ENCODE results near the gene MED9. TPM values are rescaled to one million over a fixed set of nuclear protein-coding genes. Genes with fewer than 3 reads are reported as not detected.
"Not testable (repeated sequence)": the region's sequence is repeated elsewhere in the genome, so short reads cannot be mapped to it uniquely, and the experiment has no call there.

Gene MED9, protein sequence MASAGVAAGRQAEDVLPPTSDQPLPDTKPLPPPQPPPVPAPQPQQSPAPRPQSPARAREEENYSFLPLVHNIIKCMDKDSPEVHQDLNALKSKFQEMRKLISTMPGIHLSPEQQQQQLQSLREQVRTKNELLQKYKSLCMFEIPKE
- total RNA-seq: 24.5 TPM

DNA sequence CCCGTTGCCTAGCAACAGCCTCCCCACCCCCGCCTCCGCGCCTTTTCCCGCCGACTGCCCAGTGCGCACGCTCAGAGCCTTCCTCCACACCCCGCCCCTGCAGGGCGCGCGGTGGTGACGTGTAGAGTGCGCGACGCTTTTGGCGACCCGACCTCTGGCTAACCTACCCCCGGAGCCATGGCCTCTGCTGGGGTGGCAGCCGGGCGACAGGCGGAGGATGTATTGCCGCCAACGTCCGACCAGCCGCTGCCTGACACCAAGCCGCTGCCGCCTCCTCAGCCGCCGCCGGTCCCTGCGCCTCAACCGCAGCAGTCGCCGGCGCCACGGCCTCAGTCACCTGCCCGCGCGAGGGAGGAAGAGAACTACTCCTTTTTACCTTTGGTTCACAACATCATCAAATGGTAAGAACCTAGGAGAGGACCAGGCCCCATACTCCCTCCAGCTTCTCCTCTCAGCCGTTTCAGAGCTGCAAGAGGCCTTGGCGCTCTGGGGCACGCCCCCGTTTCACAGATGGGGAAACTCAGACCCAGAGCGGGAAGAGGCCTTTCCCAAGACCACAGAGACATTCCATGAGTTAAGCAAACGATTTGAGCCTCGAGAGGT lies at the start of gene MED9:
MED9 (plus strand) TSS at position 136 of the 603 bp plus-strand sequence; CDS start at position 178, 42 bp downstream.
- peak; percentile 93 to 95 (median 95) for DNase-seq (ENCODE audit: low read depth in 2 of 3, low spot score in 2 of 3)

DNA sequence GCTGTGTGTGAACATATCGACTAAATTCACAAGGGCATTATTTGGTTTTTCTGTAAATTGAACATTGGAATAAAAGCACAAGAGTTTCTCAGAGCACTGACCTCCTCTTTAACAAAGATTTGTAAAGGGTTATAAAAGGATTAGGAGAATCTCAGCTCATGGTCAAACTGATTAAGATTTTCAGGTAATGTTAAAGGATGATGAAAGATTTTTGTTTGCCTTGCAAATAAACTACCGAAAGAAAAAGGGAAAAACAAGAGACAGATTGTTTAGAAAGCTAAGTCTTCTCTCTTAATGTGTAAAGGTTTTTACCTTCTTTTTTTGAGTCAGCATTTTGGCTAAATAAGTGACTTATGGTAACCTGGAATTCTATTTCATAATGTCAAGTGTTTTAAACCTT lies 47.6 kb upstream of the MED9 start:
- no peak for DNase-seq (ENCODE audit: low read depth in 2 of 3, low spot score in 2 of 3)

DNA sequence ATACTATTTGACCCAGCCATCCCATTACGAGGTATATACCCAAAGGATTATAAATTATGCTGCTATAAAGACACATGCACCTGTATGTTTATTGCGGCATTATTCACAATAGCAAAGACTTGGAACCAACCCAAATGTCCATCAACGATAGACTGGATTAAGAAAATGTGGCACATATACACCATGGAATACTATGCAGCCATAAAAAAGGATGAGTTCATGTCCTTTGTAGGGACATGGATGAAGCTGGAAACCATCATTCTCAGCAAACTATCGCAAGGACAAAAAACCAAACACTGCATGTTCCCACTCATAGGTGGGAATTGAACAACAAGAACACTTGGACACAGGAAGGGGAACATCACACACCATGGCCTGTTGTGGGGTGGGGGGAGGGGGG lies 45.9 kb upstream of the MED9 start:
- not testable (repeated sequence) for DNase-seq (ENCODE audit: low read depth in 2 of 3, low spot score in 2 of 3)

DNA sequence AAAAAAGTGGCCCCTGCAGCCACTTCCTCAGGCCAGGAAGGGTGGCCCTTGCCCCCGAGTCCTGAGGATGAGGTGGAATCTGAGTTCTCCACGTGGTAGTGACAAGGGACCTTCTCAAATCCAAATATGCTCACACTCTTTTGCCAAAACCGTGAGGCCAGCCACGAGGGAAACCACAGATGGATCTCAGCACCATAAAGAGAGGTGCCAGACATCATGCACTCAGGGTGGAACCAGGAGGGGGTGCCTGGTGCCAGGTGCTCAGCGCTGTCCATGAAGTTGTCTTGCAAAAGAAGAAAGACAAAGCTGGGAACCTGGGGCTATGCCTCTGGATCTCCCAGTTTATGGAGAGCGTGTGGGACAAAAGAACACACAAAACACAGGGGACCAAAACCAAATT lies 45.2 kb upstream of the MED9 start:
- DNase-seq (ENCODE audit: low read depth in 2 of 3, low spot score in 2 of 3): no peak

DNA sequence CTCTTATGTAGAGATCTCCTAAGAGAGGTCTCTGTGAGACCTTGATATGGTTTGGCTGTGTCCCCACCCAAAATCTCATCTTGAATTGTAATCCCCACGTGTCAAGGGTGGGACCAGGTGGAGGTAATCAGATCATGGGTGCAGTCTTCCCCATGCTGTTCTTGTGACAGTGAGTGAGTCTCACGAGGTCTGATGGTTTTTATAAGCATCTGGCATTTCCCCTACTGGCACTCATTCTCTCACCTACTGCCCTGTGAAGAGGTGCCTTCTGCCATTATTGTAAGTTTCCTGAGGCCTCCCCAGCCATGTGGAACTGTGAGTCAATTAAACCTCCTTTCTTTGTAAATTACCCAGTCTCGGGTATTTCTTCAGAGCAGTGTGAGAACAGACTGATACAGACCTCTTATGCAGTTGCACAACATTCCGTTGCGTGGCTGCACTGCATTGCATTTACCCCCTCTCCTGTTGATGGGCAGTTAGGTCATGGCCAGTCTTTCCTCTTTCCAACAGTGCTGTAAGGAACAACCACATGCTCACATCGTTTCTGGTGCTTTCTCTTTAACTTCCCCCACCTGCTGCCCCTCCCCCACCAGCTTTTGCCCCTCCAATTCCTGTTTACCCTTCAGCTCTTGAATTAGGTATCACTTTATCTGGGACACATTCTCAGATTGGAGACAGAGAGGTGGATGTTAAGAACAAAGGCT lies 43.6 kb upstream of the MED9 start:
- DNase-seq (ENCODE audit: low read depth in 2 of 3, low spot score in 2 of 3): no peak

DNA sequence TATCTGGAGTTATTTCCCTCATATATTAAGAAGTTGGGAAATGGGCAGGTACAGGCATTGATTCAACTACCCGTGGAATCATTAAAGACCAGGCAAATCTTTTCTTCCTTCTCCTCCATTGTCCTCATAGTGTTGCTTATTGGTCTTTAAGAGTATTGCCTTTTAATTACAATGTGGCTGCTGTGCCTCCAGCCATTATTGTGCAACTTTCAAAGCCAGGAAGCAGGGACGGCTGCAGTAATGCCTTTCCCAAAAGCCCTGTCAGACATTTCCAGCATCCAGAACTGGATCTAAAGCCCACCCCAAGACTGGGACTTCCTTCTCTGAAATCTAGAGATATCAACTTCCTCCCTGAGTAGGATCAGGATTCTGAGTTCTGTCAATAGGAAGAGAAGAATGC lies 42.3 kb upstream of the MED9 start:
- no peak for DNase-seq (ENCODE audit: low read depth in 2 of 3, low spot score in 2 of 3)

DNA sequence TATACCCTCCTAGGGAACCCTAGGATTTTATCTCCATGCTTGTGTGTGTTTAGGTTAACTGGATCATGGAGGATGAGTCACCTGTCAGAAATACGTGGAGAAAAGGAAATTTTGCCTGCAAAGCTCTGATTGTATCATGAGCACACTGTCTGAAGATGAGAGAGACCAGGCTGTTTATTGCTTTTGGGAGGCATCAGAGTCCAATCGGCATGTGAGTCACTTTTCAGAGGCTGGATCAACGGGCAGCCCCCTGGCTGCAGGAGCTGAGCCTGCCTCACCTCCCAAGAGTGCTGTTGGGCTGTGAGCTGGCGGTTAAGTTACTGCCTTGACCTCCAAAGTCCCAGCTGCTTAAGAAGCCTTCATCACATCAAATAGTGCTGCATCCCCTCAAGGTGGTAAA lies 41.5 kb upstream of the MED9 start:
- DNase-seq (ENCODE audit: low read depth in 2 of 3, low spot score in 2 of 3): no peak

DNA sequence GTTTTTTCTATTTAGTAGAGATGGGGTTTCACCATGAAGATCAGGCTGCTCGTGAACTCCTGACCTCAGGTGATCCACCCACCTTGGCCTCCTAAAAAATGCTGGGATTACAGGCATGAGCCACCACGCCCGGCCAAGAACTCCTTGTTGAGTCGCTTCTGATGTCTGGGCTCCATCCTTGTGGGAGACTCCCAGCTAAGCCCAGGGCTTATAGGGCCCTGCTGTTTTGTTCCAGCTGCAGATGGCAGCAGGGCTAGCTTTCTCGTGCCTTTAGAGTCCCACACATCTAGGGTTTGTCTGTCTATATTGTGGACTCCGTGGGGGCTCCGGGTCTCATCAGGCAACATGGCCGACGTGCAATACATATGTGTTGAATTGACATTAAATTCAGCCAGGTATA lies 39.3 kb upstream of the MED9 start:
- DNase-seq (ENCODE audit: low read depth in 2 of 3, low spot score in 2 of 3): no peak

DNA sequence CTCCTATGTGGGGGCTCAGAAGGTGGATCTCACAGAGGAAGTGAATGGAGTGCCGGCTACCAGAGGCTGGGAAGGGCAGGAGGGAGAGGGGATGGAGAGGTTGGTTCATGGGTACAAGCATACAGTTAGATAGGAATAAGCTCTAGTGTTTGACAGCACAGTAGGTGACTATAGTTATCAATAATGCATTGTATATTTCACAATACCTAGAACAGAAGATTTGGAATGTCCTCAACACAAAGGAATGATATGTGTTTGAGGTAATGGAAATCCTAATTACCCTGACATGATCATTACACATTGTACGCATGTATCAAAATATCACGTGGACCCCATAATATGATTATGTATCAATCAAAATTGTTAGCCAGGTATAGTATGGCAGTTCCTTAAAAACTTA lies 38.9 kb upstream of the MED9 start:
- no peak for DNase-seq (ENCODE audit: low read depth in 2 of 3, low spot score in 2 of 3)

DNA sequence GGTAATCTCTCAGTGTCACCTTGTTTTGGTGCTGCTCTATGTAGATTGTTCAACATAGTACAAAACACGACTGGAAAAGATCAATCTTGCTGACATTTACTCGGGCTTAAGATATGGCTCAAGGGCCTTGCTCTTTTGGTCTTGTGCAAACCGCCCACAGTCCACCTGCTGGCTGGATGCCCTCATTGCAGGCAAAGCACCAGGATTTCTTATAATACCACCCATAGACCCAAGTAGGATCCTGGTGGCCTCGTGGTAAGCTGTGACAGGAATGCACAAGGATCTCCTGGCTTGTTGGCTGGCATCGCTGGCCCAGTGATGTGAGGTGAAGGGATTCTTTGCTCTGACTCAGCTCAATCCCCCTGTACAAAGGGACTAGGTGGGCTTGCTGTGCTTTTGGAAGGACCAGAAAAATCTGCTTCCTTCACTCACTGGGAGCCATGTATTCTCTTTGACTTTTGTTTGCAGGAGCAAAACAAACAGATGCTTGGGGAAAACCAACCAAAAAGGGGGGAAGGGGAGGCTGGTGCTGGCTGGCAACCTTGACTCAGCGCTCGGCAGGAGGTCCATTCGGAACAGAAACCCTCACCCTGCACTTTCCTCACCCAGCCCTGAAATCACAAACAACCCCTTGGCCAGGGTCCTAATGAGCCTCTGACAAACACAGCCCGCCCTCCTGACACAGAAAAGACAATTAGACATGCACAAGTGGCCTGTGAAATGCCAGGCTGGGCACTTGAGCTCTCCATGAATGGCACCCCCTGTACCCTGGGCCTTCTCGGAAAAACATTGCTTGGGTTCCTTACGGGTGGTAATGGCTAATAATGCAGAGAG lies 36.6 kb upstream of the MED9 start:
- peak; percentile 64 to 80 (median 64) for DNase-seq (ENCODE audit: low read depth in 2 of 3, low spot score in 2 of 3)

DNA sequence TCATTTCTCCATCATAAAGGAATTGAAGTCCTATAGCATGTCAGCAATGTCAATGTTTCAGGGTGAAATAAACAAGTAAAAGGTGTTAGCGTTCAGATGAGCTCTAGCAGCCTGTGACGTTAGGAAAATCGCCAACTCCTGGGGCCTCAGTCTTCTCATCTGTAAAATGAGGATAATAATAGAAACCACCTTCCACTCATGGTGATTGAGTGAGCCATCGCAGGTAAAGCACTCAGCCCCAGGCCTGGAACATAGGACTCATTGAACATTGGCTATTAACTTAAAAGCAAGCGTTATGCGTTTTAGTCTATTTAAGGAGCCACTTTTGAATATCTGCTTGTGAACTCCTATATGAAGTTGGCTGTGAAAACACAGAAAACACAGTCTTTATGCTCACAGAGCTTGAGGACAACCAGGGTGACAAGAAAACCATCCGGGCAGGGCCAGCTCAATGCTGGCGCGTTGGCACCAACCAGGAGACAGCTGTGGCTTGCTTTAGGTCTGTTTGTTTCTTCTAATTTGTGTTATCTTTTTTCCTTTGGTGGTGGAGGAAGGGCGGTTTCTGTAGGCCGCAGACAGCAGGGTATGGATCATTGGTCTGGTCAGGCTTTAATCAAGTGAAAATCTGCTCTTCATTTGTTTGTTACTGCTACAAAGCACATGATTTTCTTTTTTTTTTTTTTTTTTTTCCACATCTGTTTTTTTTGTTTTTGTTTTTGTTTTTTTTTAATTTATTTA lies 35.7 kb upstream of the MED9 start:
- no peak for DNase-seq (ENCODE audit: low read depth in 2 of 3, low spot score in 2 of 3)

DNA sequence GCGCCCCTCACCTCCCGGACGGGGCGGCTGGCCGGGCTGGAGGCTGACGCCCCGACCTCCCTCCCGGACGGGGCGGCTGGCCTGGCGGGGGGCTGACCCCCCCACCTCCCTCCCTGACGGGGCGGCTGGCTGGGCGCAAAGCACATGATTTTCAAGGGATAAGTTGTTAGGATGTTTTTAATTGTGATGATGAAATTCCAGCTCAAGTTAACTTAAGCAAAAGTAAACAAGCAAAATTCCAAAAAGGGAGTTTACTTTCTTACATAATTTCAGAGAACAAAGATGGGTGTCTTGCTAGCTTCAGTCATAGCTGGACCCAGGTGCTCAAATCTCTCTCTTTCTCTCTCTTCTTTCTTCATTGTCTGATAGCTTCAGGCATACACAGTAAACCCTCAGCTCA lies 33.6 kb upstream of the MED9 start:
- DNase-seq (ENCODE audit: low read depth in 2 of 3, low spot score in 2 of 3): no peak

DNA sequence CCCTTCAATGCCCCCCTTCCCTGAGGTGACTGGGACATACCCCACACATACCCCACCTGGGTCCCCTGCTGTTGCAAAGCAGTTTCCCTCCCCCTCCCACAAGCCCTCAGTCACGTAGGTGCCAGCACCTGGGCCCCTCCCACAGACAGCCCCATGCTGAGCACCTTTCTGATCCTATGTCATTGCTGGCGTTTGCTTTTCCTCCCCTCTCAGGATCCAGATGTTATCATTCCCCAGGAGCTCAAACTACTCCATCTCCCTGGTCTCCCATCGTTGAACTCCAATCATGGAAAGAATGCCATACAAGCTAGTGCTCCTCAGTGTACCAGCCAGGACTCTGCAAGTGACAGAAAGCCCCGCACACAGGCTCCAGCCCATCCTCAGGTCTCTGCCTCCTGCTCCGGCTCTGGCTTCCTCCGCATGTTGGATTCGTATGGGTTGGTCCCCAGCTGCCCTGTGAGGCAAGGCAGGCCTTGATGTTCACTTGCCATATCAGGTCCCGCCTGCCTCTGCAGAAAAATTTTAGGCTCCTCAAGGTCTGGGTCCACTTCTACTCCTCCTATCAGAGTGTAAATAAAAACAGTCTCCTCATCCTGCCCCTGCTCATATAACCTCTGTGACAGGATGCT lies 31.4 kb upstream of the MED9 start:
- DNase-seq (ENCODE audit: low read depth in 2 of 3, low spot score in 2 of 3): no peak

DNA sequence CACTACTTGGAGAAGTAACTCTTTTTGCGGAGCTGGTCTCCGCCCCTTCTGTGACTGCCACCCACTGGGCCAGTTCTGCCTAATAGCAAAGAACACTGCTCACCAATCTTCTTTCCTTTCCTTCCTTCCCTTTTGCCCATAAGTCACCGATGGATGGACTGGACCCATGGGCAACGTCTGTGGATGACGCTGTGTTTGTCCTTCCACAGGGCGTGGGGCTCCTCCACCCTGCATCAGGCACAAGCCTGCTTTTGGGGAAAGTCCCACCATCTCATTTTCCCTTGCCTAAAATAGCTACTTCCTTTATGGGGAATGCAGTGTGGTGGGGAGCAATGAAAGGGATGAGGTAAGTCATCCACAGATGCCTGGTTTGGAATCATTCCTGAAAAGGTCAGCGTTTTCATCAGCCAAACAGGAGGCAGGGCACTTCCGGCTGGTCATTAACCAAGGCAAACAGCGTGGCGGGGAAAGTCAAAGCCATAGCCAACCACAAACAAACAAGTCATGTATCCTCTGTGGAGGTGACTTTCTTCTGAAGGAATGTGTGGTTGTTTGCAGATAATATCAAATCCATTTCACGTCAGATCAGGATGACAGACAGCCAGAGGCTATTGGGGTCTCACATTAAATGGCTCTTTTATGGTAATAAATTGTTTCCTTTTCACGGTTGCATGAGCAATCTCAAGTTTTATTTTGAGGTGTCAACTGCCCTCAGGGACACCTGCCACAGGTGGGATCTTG lies 30.7 kb upstream of the MED9 start:
- DNase-seq (ENCODE audit: low read depth in 2 of 3, low spot score in 2 of 3): no peak

DNA sequence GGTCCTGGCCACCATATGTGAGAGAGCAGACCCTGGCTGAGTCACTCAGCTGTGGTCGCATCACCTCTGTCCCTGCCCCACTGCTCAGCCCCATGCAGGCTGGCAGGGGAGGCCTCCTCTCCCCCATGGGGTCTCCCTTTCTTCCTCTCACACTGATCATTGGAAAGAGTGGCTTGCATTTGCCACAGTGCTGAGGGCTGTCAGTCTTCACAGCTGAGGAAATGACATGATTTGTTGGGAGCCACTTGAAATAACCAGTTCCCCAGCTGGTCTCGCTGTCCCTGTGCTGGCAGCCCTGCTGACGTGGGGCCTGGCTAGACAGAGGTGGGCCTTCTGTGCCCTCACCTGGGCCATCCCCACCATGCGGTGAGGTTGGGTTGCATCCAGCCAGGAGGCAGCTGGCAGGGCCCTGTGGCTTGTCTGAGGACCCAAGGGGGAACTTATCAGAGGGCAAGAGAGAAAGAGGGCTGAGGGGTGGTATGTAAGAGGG lies 30.1 kb upstream of the MED9 start:
- no peak for DNase-seq (ENCODE audit: low read depth in 2 of 3, low spot score in 2 of 3)

DNA sequence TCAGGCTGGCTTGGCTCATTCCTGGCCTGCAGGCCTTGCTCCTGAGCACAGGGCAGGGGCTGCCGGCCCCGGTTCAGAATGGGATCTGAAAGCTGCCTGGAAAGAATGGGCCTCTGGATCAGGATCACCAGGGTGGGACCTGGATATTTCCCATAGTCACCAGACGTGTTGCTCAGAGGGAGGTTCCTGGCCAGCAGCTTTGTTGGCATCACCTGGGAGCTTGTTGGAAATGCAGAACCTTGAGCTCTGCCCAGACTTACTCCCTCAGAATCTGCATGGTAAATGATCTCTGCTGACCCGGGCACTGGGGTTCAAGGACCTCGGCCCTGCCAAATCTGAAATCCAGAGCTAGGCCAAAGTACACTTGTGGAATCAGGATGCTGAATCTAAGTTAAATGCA lies 29.5 kb upstream of the MED9 start:
- no peak for DNase-seq (ENCODE audit: low read depth in 2 of 3, low spot score in 2 of 3)

DNA sequence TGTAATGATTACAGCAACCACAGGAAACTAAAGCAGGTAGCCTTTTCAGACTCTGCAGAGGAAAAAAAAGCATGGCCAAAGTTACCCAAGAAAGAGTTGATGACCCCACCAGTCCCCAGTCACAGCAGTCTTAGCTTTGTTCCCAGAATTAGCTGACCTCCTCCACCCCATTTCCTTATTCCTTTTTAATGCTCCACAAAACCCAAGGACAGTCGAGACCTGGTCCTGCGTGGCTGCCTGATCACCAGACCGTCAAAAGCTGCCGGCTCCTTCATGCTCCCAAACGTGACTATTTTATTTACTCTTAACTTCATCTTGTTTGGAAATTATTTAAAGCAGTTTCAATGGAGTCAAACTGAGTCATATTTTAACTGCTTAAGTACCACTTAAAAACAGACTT lies 28.7 kb upstream of the MED9 start:
- DNase-seq (ENCODE audit: low read depth in 2 of 3, low spot score in 2 of 3): no peak

DNA sequence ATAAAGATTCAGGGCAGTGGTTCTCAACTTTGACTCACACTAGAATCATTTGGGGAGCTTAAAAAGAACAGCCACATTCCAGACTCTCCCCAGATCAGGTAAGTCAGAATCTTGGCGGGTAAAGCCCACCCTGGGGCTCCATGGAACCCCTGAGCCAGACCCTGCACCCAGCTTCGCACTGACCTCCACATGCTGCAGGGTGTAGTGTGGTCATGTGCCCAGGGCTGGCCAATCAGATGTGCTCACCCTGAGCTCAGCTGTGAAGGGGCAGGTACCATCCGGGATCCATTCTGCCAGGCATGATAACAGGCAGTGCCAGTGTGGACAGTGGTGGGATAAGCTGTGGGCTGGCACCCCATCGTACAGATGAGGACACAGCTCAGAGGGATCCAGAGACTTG lies 28.1 kb upstream of the MED9 start:
- no peak for DNase-seq (ENCODE audit: low read depth in 2 of 3, low spot score in 2 of 3)

DNA sequence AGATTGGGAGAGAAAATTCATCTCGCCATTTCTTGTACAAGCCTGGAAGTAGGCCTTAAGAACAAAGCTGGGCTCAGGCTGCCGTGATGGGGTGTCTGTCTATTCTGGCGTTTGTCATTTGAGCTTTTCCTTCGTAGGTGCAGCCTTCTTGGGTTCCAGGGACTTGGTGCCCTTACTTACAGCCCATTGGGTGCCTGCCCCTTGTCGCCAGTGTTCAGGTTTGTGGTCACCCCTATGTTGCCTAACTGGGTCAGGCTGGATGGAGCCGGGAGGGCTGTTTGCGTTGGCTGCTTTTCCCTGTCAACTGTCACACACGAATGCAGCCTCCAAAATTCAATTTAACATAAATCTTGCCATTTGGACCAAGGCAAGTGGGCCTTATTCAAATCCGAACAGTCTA lies 23.7 kb upstream of the MED9 start:
- no peak for DNase-seq (ENCODE audit: low read depth in 2 of 3, low spot score in 2 of 3)

DNA sequence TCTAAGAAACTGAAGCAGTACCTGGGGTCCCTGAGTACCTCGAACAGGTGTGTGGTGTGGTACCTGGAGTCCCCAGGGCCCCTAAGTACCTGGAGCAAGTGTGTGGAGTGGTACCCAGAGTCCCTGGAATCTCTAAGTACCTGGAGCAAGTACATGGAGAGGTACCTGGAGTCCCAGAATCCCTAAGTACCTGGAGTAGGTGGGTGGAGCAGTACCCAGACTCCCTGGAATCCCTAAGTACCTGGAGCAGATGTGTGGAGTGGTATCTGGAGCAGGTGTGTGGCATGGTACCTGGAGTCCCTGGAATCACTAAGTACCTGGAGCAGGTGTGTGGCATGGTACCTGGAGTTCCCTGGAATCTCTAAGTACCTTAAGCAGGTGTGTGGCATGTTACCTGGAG lies 22.5 kb upstream of the MED9 start:
- no peak for DNase-seq (ENCODE audit: low read depth in 2 of 3, low spot score in 2 of 3)

All from hematopoietic multipotent progenitor cell (in vitro differentiated cells).